Spleen (tissue), 7 donors: ENCODE data around the gene NOS1AP.

Experiments used
- POLR2A ChIP-seq, 3 donors: fragments of 450-650 bp; IDR thresholded peaks; one replicate each; pipeline ENCODE4 v1.5.1; 2017; ENCODE audit warnings: antibody characterized with exemption in 3 of 3, mild to moderate bottlenecking in 1 of 3
- TF ChIP-seq, protein P1 (sequence below), 11 experiments: fragments of 200-600 bp in 7 of 11; fragments of 450-650 bp in 4 of 11; sonication (generic) in 4 of 11; IDR thresholded peaks in 8 of 11; conservative IDR thresholded peaks in 3 of 11; 1 replicate in 7 of 11; 2 replicates in 4 of 11; pipeline versions ENCODE4 v1.4.0 to v1.8.0; 2016 to 2021; ENCODE audit warnings: antibody characterized with exemption in 11 of 11, inconsistent platforms in 4 of 11, mild to moderate bottlenecking in 1 of 11
- donor health status: DM: no; HTN: no; CAD: no; lungs with moderate emphysema.
- donor health status: DM: no; HTN: no; CAD: no.
- donor health status: DM: no; HTN: no; CAD: no.

DNA sequence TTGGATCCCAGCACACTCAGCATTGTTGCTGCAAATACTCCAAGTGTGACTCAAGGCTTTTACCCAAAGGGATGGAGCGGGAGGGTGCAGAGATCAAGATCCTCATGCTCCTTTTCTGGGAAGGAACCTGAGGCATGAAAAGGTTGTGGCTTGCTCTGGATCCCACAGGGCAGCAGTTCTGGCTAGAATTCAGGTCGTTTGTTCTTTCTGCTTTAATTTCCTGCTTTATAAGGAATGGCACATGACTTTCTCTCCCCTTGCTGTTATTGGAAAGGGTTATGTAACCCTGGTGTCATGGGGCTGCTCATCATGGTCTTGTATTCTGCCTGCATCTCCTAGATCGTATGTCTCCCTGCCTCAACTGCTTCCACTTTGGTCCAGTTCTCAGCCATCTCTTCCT is 101.6 kb downstream of the NOS1AP start:
- TF ChIP-seq, protein P1, sequence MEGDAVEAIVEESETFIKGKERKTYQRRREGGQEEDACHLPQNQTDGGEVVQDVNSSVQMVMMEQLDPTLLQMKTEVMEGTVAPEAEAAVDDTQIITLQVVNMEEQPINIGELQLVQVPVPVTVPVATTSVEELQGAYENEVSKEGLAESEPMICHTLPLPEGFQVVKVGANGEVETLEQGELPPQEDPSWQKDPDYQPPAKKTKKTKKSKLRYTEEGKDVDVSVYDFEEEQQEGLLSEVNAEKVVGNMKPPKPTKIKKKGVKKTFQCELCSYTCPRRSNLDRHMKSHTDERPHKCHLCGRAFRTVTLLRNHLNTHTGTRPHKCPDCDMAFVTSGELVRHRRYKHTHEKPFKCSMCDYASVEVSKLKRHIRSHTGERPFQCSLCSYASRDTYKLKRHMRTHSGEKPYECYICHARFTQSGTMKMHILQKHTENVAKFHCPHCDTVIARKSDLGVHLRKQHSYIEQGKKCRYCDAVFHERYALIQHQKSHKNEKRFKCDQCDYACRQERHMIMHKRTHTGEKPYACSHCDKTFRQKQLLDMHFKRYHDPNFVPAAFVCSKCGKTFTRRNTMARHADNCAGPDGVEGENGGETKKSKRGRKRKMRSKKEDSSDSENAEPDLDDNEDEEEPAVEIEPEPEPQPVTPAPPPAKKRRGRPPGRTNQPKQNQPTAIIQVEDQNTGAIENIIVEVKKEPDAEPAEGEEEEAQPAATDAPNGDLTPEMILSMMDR (IDR thresholded peaks at IDR 0.05 in 8 of 11, conservative IDR thresholded peaks at IDR 0.05 in 3 of 11) = no peak
- no peak for TF ChIP-seq POLR2A (IDR thresholded peaks at IDR 0.05)
